CD4-positive, alpha-beta T cell treated with Interleukin-6 for 4 hours (primary cell): ENCODE measurements around the gene KCNJ4.
"Not testable (repeated sequence)": the region's sequence is repeated elsewhere in the genome, so short reads cannot be mapped to it uniquely, and the experiment has no call there.

Experiments
- DNase-seq: peaks from one replicate; pipeline ENCODE4 v3.0.0-alpha.2; 2020; ENCODE audit warnings: mixed read lengths

Gene KCNJ4

GRCh38 chr22:38406617-38407016 lies 48.4 kb downstream of the KCNJ4 start:
- DNase-seq, result no peak

GRCh38 chr22:38404419-38404818 lies 50.6 kb downstream of the KCNJ4 start:
- DNase-seq, result no peak

GRCh38 chr22:38403812-38404211 lies 51.2 kb downstream of the KCNJ4 start:
- no peak for DNase-seq

- no peak for DNase-seq
Measured at GRCh38 chr22:38402204-38402603, 52.8 kb downstream of the KCNJ4 start.

- no peak for DNase-seq
Measured at GRCh38 chr22:38401336-38402084, 53.5 kb downstream of the KCNJ4 start.

- not testable (repeated sequence) for DNase-seq
Measured at GRCh38 chr22:38400256-38400655, 54.7 kb downstream of the KCNJ4 start.

- peak; percentile 87 for DNase-seq
Measured at GRCh38 chr22:38398609-38399461, 56.2 kb downstream of the KCNJ4 start.

GRCh38 chr22:38398181-38398608 lies 56.8 kb downstream of the KCNJ4 start:
- peak; percentile 60 for DNase-seq

- peak; percentile 22 for DNase-seq
Measured at GRCh38 chr22:38397189-38398085, 57.6 kb downstream of the KCNJ4 start.

GRCh38 chr22:38396440-38397069 lies 58.4 kb downstream of the KCNJ4 start:
- DNase-seq, result not testable (repeated sequence)

GRCh38 chr22:38395944-38396343 lies 59.1 kb downstream of the KCNJ4 start:
- DNase-seq, result not testable (repeated sequence)

- not testable (repeated sequence) for DNase-seq
Measured at GRCh38 chr22:38394929-38395624, 59.9 kb downstream of the KCNJ4 start.

- DNase-seq, result not testable (repeated sequence)
Measured at GRCh38 chr22:38389428-38389818, 65.6 kb downstream of the KCNJ4 start.

- not testable (repeated sequence) for DNase-seq
Measured at GRCh38 chr22:38388506-38389427, 66.2 kb downstream of the KCNJ4 start.

- DNase-seq, result not testable (repeated sequence)
Measured at GRCh38 chr22:38386918-38387317, 68.1 kb downstream of the KCNJ4 start.

GRCh38 chr22:38383417-38383816 lies 71.6 kb downstream of the KCNJ4 start:
- DNase-seq, result no peak

- DNase-seq, result not testable (repeated sequence)
Measured at GRCh38 chr22:38381371-38381770, 73.6 kb downstream of the KCNJ4 start.
